Esophagus squamous epithelium (tissue), 4 donors: ENCODE results near the gene AKAP11.

ENCODE experiments used
- POLR2A ChIP-seq, 4 donors: fragments of 450-650 bp; IDR thresholded peaks; one replicate each; pipeline ENCODE4 v1.6.1; 2017; ENCODE audit warnings: antibody characterized with exemption in 4 of 4, mild to moderate bottlenecking in 4 of 4, moderate library complexity in 3 of 4
- TF ChIP-seq, protein P1 (sequence below), 6 experiments: fragments of 450-650 bp in 4 of 6; fragments of 200-600 bp in 2 of 6; sonication (generic) in 2 of 6; IDR thresholded peaks; one replicate each; pipeline ENCODE4 v1.5.1; 2016 to 2019; ENCODE audit warnings: antibody characterized with exemption in 6 of 6, mild to moderate bottlenecking in 4 of 6, moderate library complexity in 4 of 6

DNA sequence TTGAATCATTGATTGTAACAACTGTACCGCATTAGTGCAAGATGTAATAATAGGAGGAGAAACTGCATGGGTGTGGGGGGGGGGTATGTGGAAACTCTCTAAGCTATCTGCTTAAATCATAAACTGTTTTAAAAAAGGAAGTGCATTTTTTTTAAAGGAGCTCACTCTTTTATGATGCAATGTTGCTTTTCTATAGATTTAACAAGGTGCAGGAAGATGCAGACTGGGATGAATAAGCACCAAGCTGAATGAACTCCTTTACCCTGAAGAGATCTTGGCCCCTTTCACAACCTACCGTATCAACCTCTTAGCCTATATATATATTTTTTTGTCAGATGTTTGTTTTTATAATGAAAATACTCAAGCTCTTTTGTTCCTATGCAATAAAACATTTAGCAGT is 95.9 kb downstream of the AKAP11 start:
- TF ChIP-seq, protein P1, sequence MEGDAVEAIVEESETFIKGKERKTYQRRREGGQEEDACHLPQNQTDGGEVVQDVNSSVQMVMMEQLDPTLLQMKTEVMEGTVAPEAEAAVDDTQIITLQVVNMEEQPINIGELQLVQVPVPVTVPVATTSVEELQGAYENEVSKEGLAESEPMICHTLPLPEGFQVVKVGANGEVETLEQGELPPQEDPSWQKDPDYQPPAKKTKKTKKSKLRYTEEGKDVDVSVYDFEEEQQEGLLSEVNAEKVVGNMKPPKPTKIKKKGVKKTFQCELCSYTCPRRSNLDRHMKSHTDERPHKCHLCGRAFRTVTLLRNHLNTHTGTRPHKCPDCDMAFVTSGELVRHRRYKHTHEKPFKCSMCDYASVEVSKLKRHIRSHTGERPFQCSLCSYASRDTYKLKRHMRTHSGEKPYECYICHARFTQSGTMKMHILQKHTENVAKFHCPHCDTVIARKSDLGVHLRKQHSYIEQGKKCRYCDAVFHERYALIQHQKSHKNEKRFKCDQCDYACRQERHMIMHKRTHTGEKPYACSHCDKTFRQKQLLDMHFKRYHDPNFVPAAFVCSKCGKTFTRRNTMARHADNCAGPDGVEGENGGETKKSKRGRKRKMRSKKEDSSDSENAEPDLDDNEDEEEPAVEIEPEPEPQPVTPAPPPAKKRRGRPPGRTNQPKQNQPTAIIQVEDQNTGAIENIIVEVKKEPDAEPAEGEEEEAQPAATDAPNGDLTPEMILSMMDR (IDR thresholded peaks at IDR 0.05), result no peak
- no peak for TF ChIP-seq POLR2A (IDR thresholded peaks at IDR 0.05)
